Endothelial cell of umbilical vein (primary cell): ENCODE results near the gene WNT4. TPM values are rescaled to one million over a fixed set of nuclear protein-coding genes. Genes with fewer than 3 reads are reported as not detected.
A peak's percentile ranks its signal among the peaks of the same experiment; 100 is the strongest.

Experiments
- BruUV-seq: library from RNA; stranded (reverse); fragments of 400-500 nt; replicated peaks from 2 replicates; lab custom pipeline; 2021; lab: Mats Ljungman, UMichigan
- CTCF ChIA-PET: fragments of 300-600, 350-600 bp; sonication (Branson Sonifier 250); formaldehyde crosslinking; loops from one replicate; lab custom pipeline; 2021; ENCODE audit warnings: antibody characterized with exemption, inconsistent platforms; lab: Charles Lee
- POLR2A ChIA-PET: fragments of 300-600, 350-600 bp; sonication (Branson Sonifier 250); formaldehyde crosslinking; loops from one replicate; lab custom pipeline; 2021; ENCODE audit warnings: antibody characterized with exemption, inconsistent platforms; lab: Charles Lee
- DNase-seq: peaks from one replicate; pipeline ENCODE4 v3.0.0-alpha.2; 2011; ENCODE audit warnings: low read depth, low spot score
- FAIRE-seq: peaks from 2 replicates; lab custom pipeline; 2011; peaks lifted over from hg19 to GRCh38; lab: Jason Lieb, UNC
- H2AFZ ChIP-seq: 2 replicates; pipeline ENCODE4 v1.6.0; 2012; ENCODE audit warnings: low read depth, low read length, control low read depth, inconsistent platforms
- H3K27ac ChIP-seq: 2 replicates; pipeline ENCODE4 v1.5.1; 2011; ENCODE audit warnings: low read depth, mild to moderate bottlenecking, control low read depth, low read length, moderate library complexity; ENCODE audit not compliant: insufficient read depth
- H3K27me3 ChIP-seq, 2 experiments: 2 replicates each; pipeline versions ENCODE4 v1.6.0 to v1.6.1; 2011; ENCODE audit warnings: low read length in 2 of 2, mixed read lengths in 1 of 2; ENCODE audit not compliant: control insufficient read depth in 2 of 2, insufficient read depth in 2 of 2
- H3K36me3 ChIP-seq, 2 experiments: 2 replicates in 1 of 2; 3 replicates in 1 of 2; pipeline ENCODE4 v1.5.1; 2011; ENCODE audit warnings: low read length in 2 of 2, mild to moderate bottlenecking in 1 of 2, moderate library complexity in 1 of 2; ENCODE audit not compliant: control insufficient read depth in 2 of 2, insufficient read depth in 2 of 2; ENCODE audit errors: extremely low read depth in 1 of 2
- H3K4me1 ChIP-seq: 3 replicates; pipeline ENCODE4 v1.5.1; 2011; ENCODE audit warnings: mild to moderate bottlenecking, low read length; ENCODE audit not compliant: control insufficient read depth, insufficient read depth; ENCODE audit errors: extremely low read depth
- H3K4me2 ChIP-seq: 2 replicates; pipeline ENCODE4 v1.6.1; 2011; ENCODE audit warnings: low read length, control low read depth, mixed read lengths; ENCODE audit not compliant: insufficient read depth
- H3K4me3 ChIP-seq, 3 experiments: fragments of 200-600 bp in 1 of 3; sonication (generic), shearing (Covaris generic) in 1 of 3; replicated peaks in 1 of 3; 2 replicates each; pipeline ENCODE4 v1.5.1; 2011 to 2016; ENCODE audit warnings: control low read depth in 3 of 3, low read length in 3 of 3, mild to moderate bottlenecking in 2 of 3, inconsistent platforms in 1 of 3, low read depth in 1 of 3, moderate library complexity in 1 of 3; ENCODE audit not compliant: insufficient read depth in 1 of 3
- H3K79me2 ChIP-seq: 2 replicates; pipeline ENCODE4 v1.6.0; 2012; ENCODE audit warnings: low read length, inconsistent platforms; ENCODE audit not compliant: control insufficient read depth, insufficient read depth
- H3K9ac ChIP-seq: replicated peaks from 2 replicates; pipeline ENCODE3; 2011; ENCODE audit warnings: low read length, control low read depth; ENCODE audit not compliant: insufficient read depth; ENCODE audit errors: extremely low read depth
- H3K9me1 ChIP-seq: replicated peaks from 3 replicates; pipeline ENCODE4 v1.6.0; 2011; ENCODE audit warnings: mild to moderate bottlenecking, low read length; ENCODE audit not compliant: control insufficient read depth, insufficient read depth; ENCODE audit errors: extremely low read depth
- H3K9me3 ChIP-seq: replicated peaks from 2 replicates; pipeline ENCODE4 v1.5.1; 2012; ENCODE audit warnings: low read length, inconsistent platforms; ENCODE audit not compliant: control insufficient read depth, insufficient read depth
- H4K20me1 ChIP-seq: replicated peaks from 2 replicates; pipeline ENCODE3; 2011; ENCODE audit warnings: mild to moderate bottlenecking, low read length; ENCODE audit not compliant: control insufficient read depth, insufficient read depth; ENCODE audit errors: extremely low read depth
- EZH2 ChIP-seq: IDR thresholded peaks from 2 replicates; pipeline ENCODE4 v1.6.1; 2012; ENCODE audit warnings: borderline replicate concordance, low read depth, mild to moderate bottlenecking, moderate library complexity, low read length, inconsistent platforms; ENCODE audit not compliant: severe bottlenecking
- MYC ChIP-seq: IDR thresholded peaks from one replicate; pipeline ENCODE4 v1.6.1; 2011; ENCODE audit warnings: mild to moderate bottlenecking, low read depth, low read length
- POLR2AphosphoS5 ChIP-seq: IDR thresholded peaks from 2 replicates; pipeline ENCODE4 v1.6.1; 2012; ENCODE audit warnings: low read depth, mild to moderate bottlenecking, control low read depth, low read length, moderate library complexity; ENCODE audit not compliant: insufficient read depth
- dilution Hi-C: fragments of 300-500 bp; cut with MboI; formaldehyde crosslinking; loops from one replicate; pipeline ENCODE4 v1.15.0; 2019; ENCODE audit warnings: low sequenced_read_pairs; ENCODE audit not compliant: extremely low pct_ligation_motif_present
- intact Hi-C: fragments of 100-400 bp; cut with micrococcal nuclease; formaldehyde crosslinking; loops from one replicate; pipeline ENCODE4 v1.10.0; 2022
- polyA plus RNA-seq, 4 experiments: library from polyadenylated mRNA; depleted of rRNA in 3 of 4; stranded (reverse) in 3 of 4; unstranded in 1 of 4; fragments of >200 nt; gene quantifications; 2 replicates each; pipeline versions ENCODE4 v1.2.1 to v1.2.3, GENCODE V29; 2011 to 2012; ENCODE audit warnings: missing spikeins in 1 of 4
- total RNA-seq: library from RNA; stranded (reverse); gene quantifications from 2 replicates; pipeline ENCODE4 v1.2.3, GENCODE V29; 2021
- TF ChIP-seq, protein P1 (sequence below): IDR thresholded peaks from 2 replicates; pipeline ENCODE4 v1.6.1; 2011; ENCODE audit not compliant: insufficient read depth, insufficient read length
- TF ChIP-seq, protein P2 (sequence below), 2 donors: IDR thresholded peaks; 1 replicate in 1 of 2; 2 replicates in 1 of 2; pipeline ENCODE4 v1.5.1; 2011; ENCODE audit warnings: low read length in 2 of 2, mild to moderate bottlenecking in 2 of 2, moderate library complexity in 2 of 2, control low read depth in 1 of 2, inconsistent platforms in 1 of 2, low read depth in 1 of 2; ENCODE audit not compliant: insufficient read depth in 1 of 2; ENCODE audit errors: extremely low read depth in 1 of 2

WNT4 gene
- total and polyA plus RNA-seq, 2 donors (not counting 3 experiments of a cell fraction or from before 2014, with no cell fraction given), result 0.06 TPM; not detected in 1

- H3K4me3 ChIP-seq, result peak overlapping the region in 2 of 3 experiments; percentile 17 to 52
- dilution Hi-C loops, result no loop called here
Measured at GRCh38 chr1:22089787-22090186, 53.1 kb downstream of the WNT4 start.

More at GRCh38 chr1:22089787-22090186, 53.1 kb downstream of the WNT4 start:
- DNase-seq, result peak; percentile 52
- Histone ChIP-seq H2AFZ (no peak overlapping the region), H3K79me2 (peaks cover 86% of the 10 kb centered on the region), H4K20me1 (peaks cover 39% of the 10 kb centered on the region), H3K9me3 (no peaks in the 10 kb centered on the region), H3K4me2 (peak overlapping the region; percentile 98), H3K9me1 (peaks cover 3% of the 10 kb centered on the region), H3K27me3 (no peaks in the 10 kb centered on the region), H3K27ac (peak overlapping the region; percentile 20), H3K36me3 (peaks cover 3 to 29% of the 10 kb centered on the region in 2 experiments), H3K4me1 (peaks cover 52% of the 10 kb centered on the region), H3K9ac (peak overlapping the region; percentile 33)
- POLR2A ChIA-PET, result interaction anchor here (1.4 kb wide), 1 partner anchor 59 kb away, joined by 3 read pairs; no protein-coding TSS in a partner anchor
- no TSS peak for BruUV-seq
- TF ChIP-seq, protein P1, sequence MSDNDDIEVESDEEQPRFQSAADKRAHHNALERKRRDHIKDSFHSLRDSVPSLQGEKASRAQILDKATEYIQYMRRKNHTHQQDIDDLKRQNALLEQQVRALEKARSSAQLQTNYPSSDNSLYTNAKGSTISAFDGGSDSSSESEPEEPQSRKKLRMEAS, result no peak
- TF ChIP-seq, protein P2, sequence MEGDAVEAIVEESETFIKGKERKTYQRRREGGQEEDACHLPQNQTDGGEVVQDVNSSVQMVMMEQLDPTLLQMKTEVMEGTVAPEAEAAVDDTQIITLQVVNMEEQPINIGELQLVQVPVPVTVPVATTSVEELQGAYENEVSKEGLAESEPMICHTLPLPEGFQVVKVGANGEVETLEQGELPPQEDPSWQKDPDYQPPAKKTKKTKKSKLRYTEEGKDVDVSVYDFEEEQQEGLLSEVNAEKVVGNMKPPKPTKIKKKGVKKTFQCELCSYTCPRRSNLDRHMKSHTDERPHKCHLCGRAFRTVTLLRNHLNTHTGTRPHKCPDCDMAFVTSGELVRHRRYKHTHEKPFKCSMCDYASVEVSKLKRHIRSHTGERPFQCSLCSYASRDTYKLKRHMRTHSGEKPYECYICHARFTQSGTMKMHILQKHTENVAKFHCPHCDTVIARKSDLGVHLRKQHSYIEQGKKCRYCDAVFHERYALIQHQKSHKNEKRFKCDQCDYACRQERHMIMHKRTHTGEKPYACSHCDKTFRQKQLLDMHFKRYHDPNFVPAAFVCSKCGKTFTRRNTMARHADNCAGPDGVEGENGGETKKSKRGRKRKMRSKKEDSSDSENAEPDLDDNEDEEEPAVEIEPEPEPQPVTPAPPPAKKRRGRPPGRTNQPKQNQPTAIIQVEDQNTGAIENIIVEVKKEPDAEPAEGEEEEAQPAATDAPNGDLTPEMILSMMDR (IDR thresholded peaks at IDR 0.05; ENCODE audit: extremely low read depth in 1 of 2, insufficient read depth in 1 of 2, low read depth in 1 of 2, low read length in 2 of 2), result no peak
- TF ChIP-seq MYC (no peak), EZH2 (no peak), POLR2AphosphoS5 (peak; percentile 27)
- intact Hi-C loops, result loop anchor here (2.0 to 5.0 kb wide), 2 partner anchors 15 to 37 kb away; partner anchors contain the start of gene CDC42
- FAIRE-seq, result peak; percentile 76
- CTCF ChIA-PET, result interaction anchor here (1.1 to 3.2 kb wide), 5 partner anchors 10 to 34 kb away, joined by 3 to 12 read pairs (median 3); no protein-coding TSS in a partner anchor
